Measurements from ENCODE around the gene NKG7. TPM values are rescaled to one million over a fixed set of nuclear protein-coding genes. Genes with fewer than 3 reads are reported as not detected.
"Not testable (repeated sequence)": the region's sequence is repeated elsewhere in the genome, so short reads cannot be mapped to it uniquely, and the experiment has no call there.

NKG7 gene
- total and polyA plus RNA-seq, 12 donors: 1.1 to 5.9 (median 2.8) TPM

GRCh38 chr19:51410950-51411748 is 38.7 kb upstream of the NKG7 start:
- Histone ChIP-seq H3K9me3 (replicated peaks in 1 of 3) (no peaks in the 10 kb centered on the region), H3K4me1 (replicated peaks in 1 of 2) (no peaks in the 10 kb centered on the region), H3K36me3 (replicated peaks in 1 of 2) (no peaks in the 10 kb centered on the region), H3K27ac (no peak overlapping the region), H3K27me3 (no peaks in the 10 kb centered on the region), H3K4me3 (no peak overlapping the region)
- TF ChIP-seq CTCF (IDR thresholded peaks at IDR 0.05) (no peak), POLR2A (IDR thresholded peaks at IDR 0.05) (no peak)
- no peak for DNase-seq
- WGBS, 4 donors: 82 to 93% (median 90%) methylated on average over 15 of the region's 15 CpGs
- intact Hi-C loops (cut with DNase I): no loop called here

- intact Hi-C loops (cut with DNase I): loop anchor here in 1 of 2 donors (10.0 kb wide), 1 partner anchor 73 kb away; no protein-coding TSS in a partner anchor
- peak overlapping the region in 1 of 5 donors; percentile 67 for H3K27ac ChIP-seq
- WGBS, 4 donors: 44 to 56% (median 53%) methylated on average over 6 of the region's 6 CpGs
- no peaks in the 10 kb centered on the region for H3K27me3 ChIP-seq
- no peak overlapping the region for H3K4me3 ChIP-seq
- no peaks in the 10 kb centered on the region for H3K9me3 ChIP-seq (replicated peaks in 1 of 3)
- H3K36me3 ChIP-seq (replicated peaks in 1 of 2): no peaks in the 10 kb centered on the region
- TF ChIP-seq CTCF (IDR thresholded peaks at IDR 0.05): peak in 5 of 6 experiments; percentile 25 to 53 (median 43)
- no peak for TF ChIP-seq POLR2A (IDR thresholded peaks at IDR 0.05)
- peak in 4 of 7 donors; percentile 27 to 58 (median 41) for DNase-seq
- H3K4me1 ChIP-seq (replicated peaks in 1 of 2): no peaks in the 10 kb centered on the region
These were observed 35.2 kb upstream of the NKG7 start for GRCh38 chr19:51407511-51408131.

GRCh38 chr19:51402117-51402516 is 29.7 kb upstream of the NKG7 start:
- no peaks in the 10 kb centered on the region for H3K4me1 ChIP-seq (replicated peaks in 1 of 2)
- H3K4me3 ChIP-seq: no peak overlapping the region
- TF ChIP-seq POLR2A (IDR thresholded peaks at IDR 0.05) (no peak), CTCF (IDR thresholded peaks at IDR 0.05) (no peak)
- 94 to 95% (median 94%) methylated on average over 9 of the region's 9 CpGs for WGBS, 4 donors
- no peak for DNase-seq
- H3K9me3 ChIP-seq (replicated peaks in 1 of 3): no peaks in the 10 kb centered on the region
- intact Hi-C loops (cut with DNase I): loop anchor here in 1 of 2 donors (10.0 kb wide), 1 partner anchor 67 kb away; no protein-coding TSS in a partner anchor
- no peak overlapping the region for H3K27ac ChIP-seq
- no peaks in the 10 kb centered on the region for H3K27me3 ChIP-seq
- H3K36me3 ChIP-seq (replicated peaks in 1 of 2): no peaks in the 10 kb centered on the region

GRCh38 chr19:51399936-51400335 is 27.5 kb upstream of the NKG7 start:
- not testable (repeated sequence) for H3K27ac ChIP-seq; H3K36me3 ChIP-seq (replicated peaks in 1 of 2); DNase-seq; H3K9me3 ChIP-seq (replicated peaks in 1 of 3); H3K4me3 ChIP-seq; H3K4me1 ChIP-seq (replicated peaks in 1 of 2); H3K27me3 ChIP-seq
- intact Hi-C loops (cut with DNase I): loop anchor here in 1 of 2 donors (10.0 kb wide), 1 partner anchor 65 kb away; no protein-coding TSS in a partner anchor
- 80 to 87% (median 83%) methylated on average over 7 of the region's 7 CpGs for WGBS, 4 donors

All from adrenal gland (tissue), 12 donors.